Measurements from ENCODE around the gene WDHD1.

- TF ChIP-seq CTCF (IDR thresholded peaks at IDR 0.05; ENCODE audit: low read depth, low read length) (no peak), MYC (IDR thresholded peaks at IDR 0.05; ENCODE audit: low read depth, low read length) (no peak)
Measured at GRCh38 chr14:54916101-54916500, 110.8 kb downstream of the WDHD1 start.
